A673 (cell line): ENCODE results near the gene UBTD1.

Source experiments
- CTCF ChIP-seq: fragments of 300-800, 200-600 bp; sonication (generic); conservative IDR thresholded peaks from 2 replicates; pipeline ENCODE4 v1.5.1; 2017; ENCODE audit warnings: low read depth, mild to moderate bottlenecking, antibody characterized with exemption, low read length, moderate library complexity, mixed read lengths
- EZH2 ChIP-seq: fragments of 200-600 bp; sonication (generic); IDR thresholded peaks from 2 replicates; pipeline ENCODE4 v1.6.1; 2017; ENCODE audit warnings: borderline replicate concordance, low read depth, mild to moderate bottlenecking, mixed read lengths, antibody characterized with exemption, low read length; ENCODE audit not compliant: poor library complexity, severe bottlenecking

- TF ChIP-seq EZH2 (no peak), CTCF (no peak)
These were observed 99.1 kb downstream of the UBTD1 start for GRCh38 chr10:97597778-97598177.
